HepG2 (cell line): Measurements from ENCODE around the gene FOXD2. TPM values are rescaled to one million over a fixed set of nuclear protein-coding genes. Genes with fewer than 3 reads are reported as not detected.

ENCODE experiments used
- ATAC-seq: fragments of 200-7000 bp; cut with Tn5 transposase; 3 replicates; pipeline ENCODE4 v1.9.1; 2020; ENCODE audit warnings: mild to moderate bottlenecking, moderate library complexity
- BruUV-seq: library from RNA; stranded (reverse); fragments of 400-500 nt; replicated peaks from 2 replicates; lab custom pipeline; 2021; lab: Mats Ljungman, UMichigan
- CTCF ChIA-PET: fragments of 300-600 bp; formaldehyde crosslinking; extraction: SDS; loops from one replicate; lab custom pipeline; 2021; ENCODE audit warnings: low total read pairs, inconsistent platforms, low intra/inter-chr PET ratio; lab: Yijun Ruan, JAX
- POLR2A ChIA-PET: fragments of 350-600 bp; sonication (Branson Sonifier 250); formaldehyde crosslinking; loops from one replicate; lab custom pipeline; 2020; ENCODE audit warnings: antibody characterized with exemption, inconsistent platforms; lab: Yijun Ruan, JAX
- DNase-seq: peaks from one replicate; pipeline ENCODE4 v3.0.0-alpha.2; 2015; ENCODE audit warnings: low spot score
- FAIRE-seq: peaks from 3 replicates; lab custom pipeline; 2011; peaks lifted over from hg19 to GRCh38; lab: Jason Lieb, UNC
- H2AFZ ChIP-seq: one replicate; pipeline ENCODE4 v1.6.1; 2011; ENCODE audit warnings: low read length, inconsistent platforms
- H3K27ac ChIP-seq: fragments of 300-600 bp; 3 replicates; pipeline ENCODE4 v1.8.0; 2011; ENCODE audit warnings: mixed run types, mild to moderate bottlenecking, mixed read lengths, low read length, inconsistent platforms; ENCODE audit not compliant: insufficient read depth; ENCODE audit errors: extremely low read length
- H3K27me3 ChIP-seq, 2 experiments: fragments of 200-600 bp in 1 of 2; 2 replicates in 1 of 2; 3 replicates in 1 of 2; pipeline versions ENCODE4 v1.6.0 to v1.8.0; 2011; ENCODE audit warnings: low read length in 2 of 2, mild to moderate bottlenecking in 2 of 2, moderate library complexity in 2 of 2, inconsistent platforms in 1 of 2; ENCODE audit not compliant: insufficient read depth in 2 of 2, control insufficient read depth in 1 of 2
- H3K36me3 ChIP-seq, 2 experiments: fragments of 200-600 bp in 1 of 2; replicated peaks in 1 of 2; 2 replicates in 1 of 2; 3 replicates in 1 of 2; pipeline versions ENCODE4 v1.5.1 to v1.8.0; 2011; ENCODE audit warnings: low read length in 2 of 2, inconsistent platforms in 1 of 2; ENCODE audit not compliant: insufficient read depth in 2 of 2, control insufficient read depth in 1 of 2
- H3K4me1 ChIP-seq: 2 replicates; pipeline ENCODE4 v1.5.1; 2012; ENCODE audit warnings: low read length, inconsistent platforms; ENCODE audit not compliant: insufficient read depth
- H3K4me2 ChIP-seq: 2 replicates; pipeline ENCODE4 v1.6.0; 2011; ENCODE audit warnings: low read depth, low read length, inconsistent platforms
- H3K4me3 ChIP-seq, 3 experiments: fragments of 200-600 bp in 1 of 3; sonication (generic), shearing (Covaris generic) in 1 of 3; replicated peaks in 1 of 3; 2 replicates each; pipeline ENCODE4 v1.5.1; 2011 to 2016; ENCODE audit warnings: low read length in 3 of 3, inconsistent platforms in 2 of 3, low read depth in 2 of 3, mild to moderate bottlenecking in 2 of 3, control low read depth in 1 of 3, mixed read lengths in 1 of 3; ENCODE audit not compliant: insufficient read depth in 1 of 3
- H3K79me2 ChIP-seq: one replicate; pipeline ENCODE4 v1.6.1; 2011; ENCODE audit warnings: low read length, inconsistent platforms; ENCODE audit not compliant: insufficient read depth
- H3K9ac ChIP-seq: 2 replicates; pipeline ENCODE4 v1.6.0; 2011; ENCODE audit warnings: mild to moderate bottlenecking, low read depth, low read length, inconsistent platforms; ENCODE audit not compliant: insufficient read depth
- H3K9me3 ChIP-seq: 2 replicates; pipeline ENCODE4 v1.5.1; 2012; ENCODE audit warnings: mild to moderate bottlenecking, low read length
- H4K20me1 ChIP-seq: 2 replicates; pipeline ENCODE4 v1.6.0; 2011; ENCODE audit warnings: inconsistent platforms, mild to moderate bottlenecking, low read length, moderate library complexity; ENCODE audit not compliant: insufficient read depth
- E2F5 ChIP-seq: sonication (generic); formaldehyde crosslinking; conservative IDR thresholded peaks from 2 replicates; pipeline ENCODE4 v1.4.0; 2020; ENCODE audit warnings: missing genetic modification reagents
- IKZF1 ChIP-seq: fragments of 450-650 bp; IDR thresholded peaks from 2 replicates; pipeline ENCODE4 v1.7.1; 2016
- KLF13 ChIP-seq: sonication (generic); formaldehyde crosslinking; IDR thresholded peaks from 2 replicates; pipeline ENCODE4 v1.4.0; 2020; ENCODE audit warnings: mild to moderate bottlenecking, missing genetic modification reagents
- NFATC3 ChIP-seq: sonication (generic); formaldehyde crosslinking; IDR thresholded peaks from 2 replicates; pipeline ENCODE4 v1.5.1; 2020; ENCODE audit warnings: mild to moderate bottlenecking, missing genetic modification reagents
- TCF12 ChIP-seq, 2 experiments: fragments of 450-650 bp in 1 of 2; sonication (generic) in 1 of 2; formaldehyde crosslinking in 1 of 2; IDR thresholded peaks; 2 replicates each; pipeline versions ENCODE4 v1.6.1 to v1.8.0; 2017 to 2022; ENCODE audit warnings: antibody characterized with exemption in 1 of 2, mild to moderate bottlenecking in 1 of 2, missing genetic modification reagents in 1 of 2, moderate library complexity in 1 of 2
- ZIK1 ChIP-seq: sonication (generic); formaldehyde crosslinking; IDR thresholded peaks from 2 replicates; pipeline ENCODE4 v1.5.0; 2020; ENCODE audit warnings: mild to moderate bottlenecking, low read depth, missing genetic modification reagents, borderline replicate concordance
- ZNF318 ChIP-seq: sonication (generic); formaldehyde crosslinking; IDR thresholded peaks from 2 replicates; pipeline ENCODE4 v1.4.0; 2020; ENCODE audit warnings: mild to moderate bottlenecking, missing genetic modification reagents
- ZNF513 ChIP-seq: sonication (generic); formaldehyde crosslinking; conservative IDR thresholded peaks from 2 replicates; pipeline ENCODE4 v1.5.0; 2020; ENCODE audit warnings: missing genetic modification reagents
- ZNF761 ChIP-seq: sonication (generic); formaldehyde crosslinking; conservative IDR thresholded peaks from 2 replicates; pipeline ENCODE4 v1.4.0; 2020; ENCODE audit warnings: mild to moderate bottlenecking, missing genetic modification reagents
- WGBS: methylation state at CpG from one replicate; pipeline ENCODE4 v1.1.6; 2017; ENCODE audit warnings: low lambda C conversion rate; 5-methylcytosine and 5-hydroxymethylcytosine counted together
- in situ Hi-C: cut with HindIII; loops from 2 replicates; pipeline ENCODE4 v1.10.0; 2017; ENCODE audit warnings: low pct_unique_long_range_greater_than_20kb; ENCODE audit not compliant: extremely low pct_ligation_motif_present
- intact Hi-C: fragments of 100-400 bp; cut with micrococcal nuclease; formaldehyde crosslinking; loops from one replicate; pipeline ENCODE4 v1.10.0; 2022; ENCODE audit not compliant: unreplicated experiment
- polyA plus RNA-seq, 8 experiments: library from polyadenylated mRNA; depleted of rRNA in 3 of 8; stranded (reverse) in 7 of 8; unstranded in 1 of 8; fragments of >200 nt; fragmentation: Illumina TruSeq in 4 of 8; extraction: Trizol in 4 of 8; gene quantifications; 2 replicates each; pipeline versions ENCODE4 v1.2.1 to v1.2.3, GENCODE V29; 2011 to 2016; ENCODE audit warnings: low read depth in 4 of 8, missing spikeins in 1 of 8, mixed read lengths in 1 of 8; ENCODE audit not compliant: insufficient read depth in 1 of 8
- total RNA-seq, 5 experiments: library from RNA; depleted of rRNA; stranded (reverse); fragments of >200 nt; fragmentation: Illumina TruSeq; extraction: Trizol; gene quantifications; 2 replicates each; pipeline ENCODE4 v1.2.3, GENCODE V29; 2016; ENCODE audit warnings: low read depth in 1 of 5

The FOXD2 gene
- total and polyA plus RNA-seq, 2 of the 13 experiments (the other 11 are each of a cell fraction or from before 2014, with no cell fraction given), result 0.01 to 0.09 TPM

- no TSS peak for BruUV-seq
- Histone ChIP-seq H3K9ac (no peak overlapping the region), H3K4me1 (peaks cover 21% of the 10 kb centered on the region), H3K9me3 (no peaks in the 10 kb centered on the region), H2AFZ (no peak overlapping the region), H3K27ac (no peak overlapping the region), H3K36me3 (no peaks in the 10 kb centered on the region), H3K27me3 (no peaks in the 10 kb centered on the region), H3K4me3 (no peak overlapping the region), H3K79me2 (no peaks in the 10 kb centered on the region), H4K20me1 (no peaks in the 10 kb centered on the region), H3K4me2 (no peak overlapping the region)
- POLR2A ChIA-PET, result interaction anchor here (1.3 kb wide), 1 partner anchor 43 kb away, joined by 3 read pairs; no protein-coding TSS in a partner anchor
- ATAC-seq (no peak), FAIRE-seq (no peak), DNase-seq (no peak)
- 97% methylated on average over 28 of the region's 30 CpGs for WGBS
- intact Hi-C loops, result no loop called here
- CTCF ChIA-PET, result no interaction called here
- in situ Hi-C loops, result no loop called here
- no peak for TF ChIP-seq ZIK1 (CRISPR knock-in tag)
- no peak for TF ChIP-seq ZNF318
- no peak for TF ChIP-seq NFATC3 (CRISPR knock-in tag)
- no peak for TF ChIP-seq ZNF513
- no peak for TF ChIP-seq TCF12 (IDR thresholded peaks at IDR 0.05)
- no peak for TF ChIP-seq TCF12 (CRISPR knock-in tag; IDR thresholded peaks at IDR 0.05)
- TF ChIP-seq ZNF761 (CRISPR knock-in tag), result no peak
- no peak for TF ChIP-seq IKZF1
- TF ChIP-seq E2F5 (CRISPR knock-in tag), result no peak
- no peak for TF ChIP-seq KLF13 (CRISPR knock-in tag)
Measured at GRCh38 chr1:47433477-47434050, 4.3 kb upstream of the FOXD2 start.
